Astrocyte (in vitro differentiated cells and primary cell): ENCODE results near the gene GABRB1. TPM values are rescaled to one million over a fixed set of nuclear protein-coding genes. Genes with fewer than 3 reads are reported as not detected.

ENCODE experiments used
- DNase-seq: peaks from one replicate; pipeline ENCODE4 v3.0.0-alpha.2; 2010; ENCODE audit warnings: low read depth
- FAIRE-seq: peaks from 2 replicates; lab custom pipeline; 2011; peaks lifted over from hg19 to GRCh38; lab: Jason Lieb, UNC
- H2AFZ ChIP-seq: 2 replicates; pipeline ENCODE4 v1.6.0; 2012; ENCODE audit warnings: low read depth, low read length, inconsistent platforms
- H3K27ac ChIP-seq: 2 replicates; pipeline ENCODE4 v1.5.1; 2011; ENCODE audit warnings: low read depth, low read length, inconsistent platforms
- H3K27me3 ChIP-seq: 2 replicates; pipeline ENCODE4 v1.6.0; 2011; ENCODE audit warnings: low read length, inconsistent platforms; ENCODE audit not compliant: insufficient read depth
- H3K36me3 ChIP-seq: 2 replicates; pipeline ENCODE4 v1.5.1; 2011; ENCODE audit warnings: low read length, inconsistent platforms; ENCODE audit not compliant: insufficient read depth
- H3K4me1 ChIP-seq: 2 replicates; pipeline ENCODE4 v1.5.1; 2011; ENCODE audit warnings: low read length, inconsistent platforms; ENCODE audit not compliant: insufficient read depth
- H3K4me2 ChIP-seq: 2 replicates; pipeline ENCODE4 v1.6.0; 2012; ENCODE audit warnings: low read length, inconsistent platforms
- H3K4me3 ChIP-seq: 2 replicates; pipeline ENCODE4 v1.5.1; 2011; ENCODE audit warnings: low read depth, mild to moderate bottlenecking, low read length, inconsistent platforms; ENCODE audit not compliant: insufficient read depth
- H3K79me2 ChIP-seq: 2 replicates; pipeline ENCODE4 v1.6.0; 2012; ENCODE audit warnings: mild to moderate bottlenecking, low read length, inconsistent platforms; ENCODE audit not compliant: insufficient read depth
- H3K9ac ChIP-seq: 2 replicates; pipeline ENCODE4 v1.6.0; 2012; ENCODE audit warnings: mild to moderate bottlenecking, low read length, inconsistent platforms
- H3K9me3 ChIP-seq: 2 replicates; pipeline ENCODE4 v1.5.1; 2012; ENCODE audit warnings: low read depth, mild to moderate bottlenecking, low read length, inconsistent platforms; ENCODE audit not compliant: insufficient read depth
- H4K20me1 ChIP-seq: 2 replicates; pipeline ENCODE4 v1.6.0; 2012; ENCODE audit warnings: low read length, inconsistent platforms; ENCODE audit not compliant: insufficient read depth
- H3K27ac Mint-ChIP-seq: one replicate; pipeline ENCODE4 v1.8.0; 2021; ENCODE audit warnings: mild to moderate bottlenecking, mixed read lengths; ENCODE audit not compliant: unreplicated experiment
- H3K27me3 Mint-ChIP-seq: one replicate; pipeline ENCODE4 v1.8.0; 2021; ENCODE audit warnings: low read depth, mixed read lengths; ENCODE audit not compliant: unreplicated experiment
- H3K36me3 Mint-ChIP-seq: one replicate; pipeline ENCODE4 v1.8.0; 2021; ENCODE audit warnings: low read depth, mixed read lengths; ENCODE audit not compliant: unreplicated experiment
- H3K4me1 Mint-ChIP-seq: one replicate; pipeline ENCODE4 v1.8.0; 2021; ENCODE audit warnings: low read depth, mixed read lengths; ENCODE audit not compliant: unreplicated experiment
- H3K4me3 Mint-ChIP-seq: one replicate; pipeline ENCODE4 v1.8.0; 2021; ENCODE audit warnings: mild to moderate bottlenecking, moderate library complexity, mixed read lengths; ENCODE audit not compliant: unreplicated experiment
- H3K9me3 Mint-ChIP-seq: one replicate; pipeline ENCODE4 v1.8.0; 2021; ENCODE audit warnings: mild to moderate bottlenecking, mixed read lengths; ENCODE audit not compliant: unreplicated experiment
- EZH2 ChIP-seq: IDR thresholded peaks from 2 replicates; pipeline ENCODE4 v1.6.1; 2012; ENCODE audit warnings: mild to moderate bottlenecking, low read length, inconsistent platforms; ENCODE audit not compliant: insufficient read depth
- total RNA-seq: library from RNA; stranded (reverse); gene quantifications from 2 replicates; pipeline ENCODE4 v1.2.1, GENCODE V29; 2021
- TF ChIP-seq, protein P1 (sequence below): IDR thresholded peaks from 2 replicates; pipeline ENCODE4 v1.5.1; 2011; ENCODE audit warnings: low read depth, mild to moderate bottlenecking, inconsistent platforms, low read length, moderate library complexity; ENCODE audit not compliant: insufficient read depth

GABRB1 gene
- total RNA-seq, 1 donor from 2014 or later, result not detected

GRCh38 chr4:47235721-47236120, 204.4 kb downstream of the GABRB1 start:
- Histone ChIP-seq H3K79me2 (no peaks in the 10 kb centered on the region), H3K4me2 (no peak overlapping the region), H2AFZ (no peak overlapping the region), H3K36me3 (no peaks in the 10 kb centered on the region), H3K27me3 (no peaks in the 10 kb centered on the region), H3K4me1 (no peaks in the 10 kb centered on the region), H4K20me1 (no peaks in the 10 kb centered on the region), H3K9me3 (no peaks in the 10 kb centered on the region), H3K27ac (no peak overlapping the region), H3K4me3 (no peak overlapping the region), H3K9ac (no peak overlapping the region)
- DNase-seq, result no peak
- H3K36me3 Mint-ChIP-seq, result no peaks in the 10 kb centered on the region
- H3K4me3 Mint-ChIP-seq, result no peak overlapping the region
- no peak overlapping the region for H3K27ac Mint-ChIP-seq
- H3K4me1 Mint-ChIP-seq, result no peaks in the 10 kb centered on the region
- no peaks in the 10 kb centered on the region for H3K9me3 Mint-ChIP-seq
- no peak for FAIRE-seq
- no peaks in the 10 kb centered on the region for H3K27me3 Mint-ChIP-seq
- TF ChIP-seq, protein P1, sequence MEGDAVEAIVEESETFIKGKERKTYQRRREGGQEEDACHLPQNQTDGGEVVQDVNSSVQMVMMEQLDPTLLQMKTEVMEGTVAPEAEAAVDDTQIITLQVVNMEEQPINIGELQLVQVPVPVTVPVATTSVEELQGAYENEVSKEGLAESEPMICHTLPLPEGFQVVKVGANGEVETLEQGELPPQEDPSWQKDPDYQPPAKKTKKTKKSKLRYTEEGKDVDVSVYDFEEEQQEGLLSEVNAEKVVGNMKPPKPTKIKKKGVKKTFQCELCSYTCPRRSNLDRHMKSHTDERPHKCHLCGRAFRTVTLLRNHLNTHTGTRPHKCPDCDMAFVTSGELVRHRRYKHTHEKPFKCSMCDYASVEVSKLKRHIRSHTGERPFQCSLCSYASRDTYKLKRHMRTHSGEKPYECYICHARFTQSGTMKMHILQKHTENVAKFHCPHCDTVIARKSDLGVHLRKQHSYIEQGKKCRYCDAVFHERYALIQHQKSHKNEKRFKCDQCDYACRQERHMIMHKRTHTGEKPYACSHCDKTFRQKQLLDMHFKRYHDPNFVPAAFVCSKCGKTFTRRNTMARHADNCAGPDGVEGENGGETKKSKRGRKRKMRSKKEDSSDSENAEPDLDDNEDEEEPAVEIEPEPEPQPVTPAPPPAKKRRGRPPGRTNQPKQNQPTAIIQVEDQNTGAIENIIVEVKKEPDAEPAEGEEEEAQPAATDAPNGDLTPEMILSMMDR, result no peak
- no peak for TF ChIP-seq EZH2

- no peak overlapping the region for H3K27ac Mint-ChIP-seq
- H3K27ac ChIP-seq, result no peak overlapping the region
- no peak overlapping the region for H3K4me2 ChIP-seq
- peaks cover 7% of the 10 kb centered on the region for H3K9me3 Mint-ChIP-seq
- H3K79me2 ChIP-seq, result no peaks in the 10 kb centered on the region
- no peaks in the 10 kb centered on the region for H3K27me3 ChIP-seq
- H3K36me3 ChIP-seq, result no peaks in the 10 kb centered on the region
- H3K4me1 Mint-ChIP-seq, result no peaks in the 10 kb centered on the region
- H3K9me3 ChIP-seq, result no peaks in the 10 kb centered on the region
- no peak overlapping the region for H3K4me3 Mint-ChIP-seq
- no peaks in the 10 kb centered on the region for H3K27me3 Mint-ChIP-seq
- H2AFZ ChIP-seq, result no peak overlapping the region
- no peak overlapping the region for H3K9ac ChIP-seq
- no peak overlapping the region for H3K4me3 ChIP-seq
- no peaks in the 10 kb centered on the region for H3K4me1 ChIP-seq
- H4K20me1 ChIP-seq, result no peaks in the 10 kb centered on the region
- DNase-seq (peak; percentile 21), FAIRE-seq (no peak)
- no peaks in the 10 kb centered on the region for H3K36me3 Mint-ChIP-seq
- no peak for TF ChIP-seq EZH2
- TF ChIP-seq, protein P1, result no peak
These were observed 207.3 kb downstream of the GABRB1 start for GRCh38 chr4:47238667-47239066.

DNA sequence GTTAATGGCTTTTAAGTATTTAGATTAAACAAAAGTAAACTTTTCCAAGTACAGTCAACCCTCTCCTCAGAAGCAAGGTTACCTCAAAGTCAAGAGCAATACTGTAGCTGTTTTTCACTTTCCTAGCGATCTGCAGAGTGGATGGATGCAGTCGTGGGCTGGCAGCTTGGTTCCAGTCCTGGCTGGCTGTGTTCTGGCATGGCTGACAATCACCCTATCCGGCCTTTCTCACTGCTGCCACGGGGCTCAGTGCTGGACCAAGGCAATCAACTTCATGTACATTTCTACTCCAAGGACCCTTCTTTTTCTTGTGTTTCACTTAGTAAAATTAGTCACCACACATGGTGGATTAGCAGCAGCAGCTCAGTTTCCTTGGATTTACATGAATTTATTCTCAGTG, 208.3 kb downstream of the GABRB1 start:
- no peak overlapping the region for H3K4me2 ChIP-seq
- no peak for FAIRE-seq
- H2AFZ ChIP-seq, result no peak overlapping the region

More for the DNA sequence above, 208.3 kb downstream of the GABRB1 start:
- no peaks in the 10 kb centered on the region for H4K20me1 ChIP-seq
- no peaks in the 10 kb centered on the region for H3K27me3 Mint-ChIP-seq
- H3K9ac ChIP-seq, result no peak overlapping the region
- no peak overlapping the region for H3K27ac Mint-ChIP-seq
- TF ChIP-seq EZH2, result no peak
- TF ChIP-seq, protein P1, result no peak
- no peaks in the 10 kb centered on the region for H3K79me2 ChIP-seq
- no peaks in the 10 kb centered on the region for H3K4me1 ChIP-seq
- no peaks in the 10 kb centered on the region for H3K4me1 Mint-ChIP-seq
- H3K27me3 ChIP-seq, result no peaks in the 10 kb centered on the region
- peaks cover 9% of the 10 kb centered on the region for H3K9me3 Mint-ChIP-seq
- no peak overlapping the region for H3K4me3 Mint-ChIP-seq
- no peaks in the 10 kb centered on the region for H3K36me3 ChIP-seq
- H3K9me3 ChIP-seq, result no peaks in the 10 kb centered on the region
- DNase-seq, result no peak
- no peak overlapping the region for H3K27ac ChIP-seq
- H3K4me3 ChIP-seq, result no peak overlapping the region
- H3K36me3 Mint-ChIP-seq, result no peaks in the 10 kb centered on the region
